Measurements from ENCODE around the gene UBQLN1.
"Not testable (repeated sequence)": the region's sequence is repeated elsewhere in the genome, so short reads cannot be mapped to it uniquely, and the experiment has no call there.

Gene UBQLN1

DNA sequence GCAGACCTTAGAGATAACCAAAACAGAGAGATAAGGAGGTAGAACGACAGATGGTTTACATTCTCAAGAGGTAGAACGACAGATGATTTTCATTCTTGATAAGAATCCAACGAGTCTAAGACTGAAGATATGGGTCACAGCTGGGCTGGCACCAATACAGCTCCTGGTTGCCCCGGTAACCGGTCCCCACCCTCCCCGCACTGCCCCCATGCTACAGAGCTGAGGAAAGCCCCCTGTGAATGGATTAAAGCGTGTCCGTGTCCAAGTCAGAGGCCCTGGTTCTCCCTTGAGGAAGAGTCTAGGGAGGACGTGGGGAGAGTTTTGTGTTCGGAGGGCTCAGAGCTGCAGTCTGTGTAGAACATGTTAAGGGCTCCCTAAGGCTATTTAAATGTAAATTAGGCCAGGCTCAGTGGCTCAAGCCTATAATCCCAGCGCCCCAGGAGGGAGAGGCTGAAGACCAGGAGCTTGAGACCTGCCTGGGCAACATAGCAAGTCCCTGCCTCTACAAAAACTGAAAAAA lies 76.8 kb downstream of the UBQLN1 start:
- peak; percentile 15 for DNase-seq (ENCODE audit: low spot score)

DNA sequence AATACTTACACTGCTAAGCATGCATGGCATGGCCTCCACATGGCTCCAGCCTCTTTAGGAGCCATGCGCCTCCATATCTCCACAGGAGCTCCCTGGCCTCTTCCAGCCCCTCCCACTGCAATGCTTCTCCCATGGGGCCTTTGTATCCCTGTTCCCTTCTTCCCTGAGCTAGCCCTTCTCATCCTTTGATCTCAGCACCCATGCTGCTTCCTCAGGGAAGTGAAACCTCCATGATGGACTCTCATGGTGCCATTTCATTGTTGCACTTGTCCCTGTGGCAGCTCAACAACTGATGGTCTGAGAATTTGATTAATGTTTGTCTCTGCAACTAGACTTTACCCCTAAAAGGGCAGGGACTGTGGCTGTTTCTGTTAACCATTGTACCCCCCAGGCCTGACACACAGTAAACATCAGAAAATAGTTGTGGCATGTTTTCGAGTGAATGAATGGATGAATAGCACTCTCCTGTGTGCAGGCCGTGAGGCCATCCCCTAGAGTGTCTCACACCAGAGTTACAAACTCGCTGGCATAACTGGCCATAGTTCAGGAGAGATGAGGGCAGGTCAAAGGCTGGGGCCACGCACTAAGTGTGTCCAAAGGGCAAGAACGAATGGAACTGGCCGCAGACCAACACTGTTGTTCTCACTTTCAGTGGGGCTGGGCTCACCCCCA lies 78.2 kb downstream of the UBQLN1 start:
- no peak for DNase-seq (ENCODE audit: low spot score)

DNA sequence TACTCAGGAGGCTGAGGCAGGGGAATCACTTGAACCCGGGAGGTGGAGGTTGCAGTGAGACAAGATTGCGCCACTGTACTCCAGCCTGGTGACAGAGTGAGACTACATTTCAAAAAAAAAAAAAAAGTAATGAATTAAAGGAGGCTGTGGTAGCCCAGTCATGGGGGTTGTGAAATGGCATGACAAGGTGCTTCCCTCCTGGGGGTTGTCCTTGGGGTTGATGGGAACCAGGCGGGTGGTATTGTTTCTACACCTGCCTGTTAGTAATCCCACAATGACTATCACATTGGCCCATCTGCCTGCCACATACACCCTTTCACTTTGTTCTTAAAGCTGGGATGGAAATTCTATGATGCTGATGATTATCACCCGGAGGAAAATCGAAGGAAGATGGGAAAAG lies 79.2 kb downstream of the UBQLN1 start:
- no peak for DNase-seq (ENCODE audit: low spot score)

DNA sequence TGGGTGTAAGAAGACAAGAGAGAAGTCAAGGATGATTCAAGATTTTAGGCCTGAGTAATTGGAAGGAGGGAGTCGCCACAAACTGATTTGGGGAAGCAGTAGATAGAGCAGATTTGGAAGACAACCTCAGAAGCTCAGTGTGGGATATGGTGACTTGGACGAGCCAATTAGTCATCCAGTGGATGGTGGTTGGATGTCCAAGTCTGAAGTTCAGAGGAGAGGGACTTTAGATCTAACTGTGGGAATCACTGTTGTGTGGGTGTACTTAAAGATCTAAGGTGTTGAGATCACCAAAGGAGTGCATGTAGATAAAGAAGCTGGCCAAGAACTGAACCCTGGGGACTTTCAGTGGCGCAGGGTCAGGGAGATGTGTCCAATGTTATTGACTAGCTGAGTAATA lies 82.6 kb downstream of the UBQLN1 start:
- no peak for DNase-seq (ENCODE audit: low spot score)

DNA sequence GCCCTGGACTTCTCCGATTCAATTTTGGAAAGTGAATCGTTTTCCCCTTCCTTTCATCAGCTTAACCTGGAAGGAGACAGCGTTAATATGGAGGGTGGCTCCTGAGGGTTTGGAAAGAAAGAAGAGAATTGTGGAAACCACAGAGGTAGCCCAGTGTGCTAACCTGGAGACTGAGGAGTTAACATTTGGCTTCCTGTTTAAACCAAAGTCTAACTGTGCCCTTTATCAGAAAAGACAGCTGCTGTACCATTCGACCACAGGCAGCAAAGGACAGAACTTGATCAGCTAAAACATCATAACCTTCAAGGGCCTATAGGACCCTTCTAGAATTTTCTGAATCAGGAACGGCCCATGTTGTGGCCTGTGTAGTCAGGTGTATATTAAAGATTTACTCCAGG lies 84.1 kb downstream of the UBQLN1 start:
- peak; percentile 75 for DNase-seq (ENCODE audit: low spot score)

DNA sequence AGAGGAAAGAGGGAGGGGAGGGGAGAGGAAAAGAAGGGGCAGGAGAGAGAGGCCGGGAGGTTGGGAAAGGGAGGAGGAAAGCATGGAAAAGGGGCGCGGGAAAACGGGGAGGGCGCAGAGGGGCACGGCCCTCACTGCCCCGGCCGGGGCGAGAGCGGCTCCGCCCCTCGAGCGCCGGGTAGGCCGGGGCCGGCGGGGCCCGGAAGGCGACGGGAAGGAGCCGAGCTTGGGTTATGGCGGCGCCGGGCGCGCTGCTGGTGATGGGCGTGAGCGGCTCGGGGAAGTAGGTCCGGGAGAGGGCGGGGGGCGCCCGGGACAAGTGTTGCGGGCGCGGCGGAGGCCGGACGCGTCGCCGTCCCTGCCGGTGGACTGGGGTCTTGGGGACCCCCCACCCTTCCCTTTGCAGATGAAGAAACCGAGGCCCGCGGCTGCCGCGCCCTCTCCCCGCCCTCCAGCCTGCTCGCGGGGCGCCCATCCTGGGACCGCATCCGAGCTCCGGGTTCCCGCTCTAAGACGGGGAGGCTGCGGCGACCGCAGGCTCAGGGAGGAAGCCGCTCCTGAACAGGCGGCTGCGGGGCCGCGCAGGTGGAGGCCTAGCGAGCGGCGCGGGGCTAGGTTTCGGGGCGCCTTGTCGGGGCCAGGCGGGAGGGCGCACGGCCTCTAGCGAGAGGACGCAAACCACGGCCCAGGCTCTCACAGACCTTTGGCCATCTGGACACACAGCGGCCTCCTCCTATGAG lies 84.6 kb downstream of the UBQLN1 start, which contains the start of gene IDNK:
IDNK (plus strand) TSS at position 205 of the 740 bp plus-strand sequence; CDS start at position 234, 29 bp downstream.
- peak; percentile 78 for DNase-seq (ENCODE audit: low spot score)

DNA sequence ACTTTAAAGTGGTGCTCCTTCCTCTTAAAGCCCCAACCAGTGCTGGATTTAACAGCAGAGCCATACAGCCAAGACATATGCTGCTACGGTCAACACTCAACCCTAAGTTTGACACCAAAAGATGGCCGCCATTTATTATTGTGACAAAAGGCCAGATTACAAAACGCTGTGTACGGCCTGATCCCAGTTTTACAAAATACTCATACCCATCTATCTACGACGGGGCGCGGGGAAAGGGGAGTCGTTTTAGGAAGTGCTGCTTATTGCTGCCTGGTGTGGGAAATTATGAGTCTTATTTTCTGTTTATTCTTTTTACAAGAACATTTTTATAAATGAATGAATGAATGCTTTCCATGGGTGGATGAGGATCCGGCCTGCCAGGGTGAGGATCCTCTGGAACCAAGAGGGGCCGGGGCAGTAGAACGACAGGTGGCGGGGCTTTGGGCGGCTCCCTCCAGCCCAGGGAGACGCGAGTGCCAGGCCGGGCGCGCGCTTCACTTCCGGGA lies 85.3 kb downstream of the UBQLN1 start:
- DNase-seq (ENCODE audit: low spot score) = no peak

DNA sequence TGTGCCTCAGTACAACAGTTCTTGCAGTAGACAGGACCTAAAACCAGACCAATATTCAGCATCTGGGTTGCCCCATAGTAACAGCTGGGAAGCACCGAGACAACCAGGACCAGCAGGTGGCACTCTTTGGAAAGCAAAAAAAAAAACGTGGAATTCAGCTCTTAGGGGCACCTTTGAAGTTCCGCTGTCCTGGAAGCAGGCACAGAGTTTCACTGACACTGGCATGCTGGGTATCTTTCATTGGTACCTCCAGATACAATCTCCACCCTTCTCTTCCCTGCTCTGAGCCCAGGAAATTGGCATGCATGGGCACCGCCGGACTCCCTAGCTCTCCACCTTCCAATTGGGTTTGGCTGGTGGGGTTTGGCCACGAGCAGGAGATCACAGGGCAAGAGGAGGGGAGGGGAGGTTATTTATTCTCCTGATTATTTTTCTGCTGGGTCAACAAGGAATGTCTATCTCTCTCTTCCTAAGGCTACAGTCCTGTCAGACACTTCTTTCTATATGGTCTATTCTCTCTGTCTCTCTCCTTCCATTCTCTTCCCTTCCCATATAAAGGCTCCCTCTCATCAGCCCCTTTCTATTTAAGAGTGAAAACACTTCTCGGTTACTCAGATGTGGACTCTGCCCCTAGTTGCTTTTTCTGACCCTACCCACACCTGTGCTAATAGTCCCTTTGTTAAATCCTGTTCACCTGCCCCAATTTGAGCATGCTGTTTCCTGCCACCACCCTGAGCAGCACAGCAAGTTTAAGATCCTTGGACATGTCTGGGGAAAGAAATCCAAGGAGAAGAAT lies 86.7 kb downstream of the UBQLN1 start:
- peak; percentile 49 for DNase-seq (ENCODE audit: low spot score)

DNA sequence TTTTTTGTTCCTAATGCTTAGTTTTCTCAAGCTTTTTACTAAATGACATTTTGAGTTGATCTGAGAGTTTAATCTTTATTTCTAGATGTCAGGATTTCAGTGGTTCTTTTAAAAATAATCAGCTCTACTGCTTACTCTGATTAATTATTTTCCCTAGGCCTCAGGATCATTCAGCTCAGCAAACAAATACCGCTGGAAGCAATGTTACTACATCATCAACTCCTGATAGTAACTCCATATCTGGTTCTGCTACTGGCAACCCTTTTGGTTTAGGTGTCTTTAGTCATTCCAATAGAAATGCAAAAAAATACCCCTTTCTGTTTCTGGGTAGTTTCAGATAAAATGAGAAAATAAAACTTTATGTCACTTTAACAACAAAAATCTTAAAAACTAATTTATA lies 90.5 kb downstream of the UBQLN1 start:
- DNase-seq (ENCODE audit: low spot score) = no peak

DNA sequence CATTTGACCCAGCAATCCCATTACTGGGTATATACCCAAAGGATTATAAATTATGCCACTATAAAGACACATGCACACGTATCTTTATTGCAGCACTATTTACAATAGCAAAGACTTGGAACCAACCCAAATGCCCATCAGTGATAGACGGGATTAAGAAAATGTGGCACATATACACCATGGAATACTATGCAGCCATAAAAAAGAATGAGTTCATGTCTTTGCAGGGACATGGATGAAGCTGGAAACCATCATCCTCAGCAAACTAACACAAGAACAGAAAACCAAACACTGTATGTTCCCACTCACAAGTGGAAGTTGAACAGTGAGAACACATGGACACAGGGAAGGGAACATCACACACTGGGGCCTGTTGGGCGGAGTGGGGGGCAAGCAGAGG lies 94.5 kb downstream of the UBQLN1 start:
- not testable (repeated sequence) for DNase-seq (ENCODE audit: low spot score)

Measured in cerebellar cortex (tissue), 1 donor.